Stimulated activated CD8-positive, alpha-beta memory T cell treated with anti-CD3 and anti-CD28 coated beads, Interleukin-7, amount 100 ng/mL, for 24 hours (primary cell): ENCODE results near the gene GPC6.

Experiments used
- DNase-seq: peaks from one replicate; pipeline ENCODE4 v3.0.0-alpha.2; 2020; ENCODE audit warnings: low read depth

The GPC6 gene

DNA sequence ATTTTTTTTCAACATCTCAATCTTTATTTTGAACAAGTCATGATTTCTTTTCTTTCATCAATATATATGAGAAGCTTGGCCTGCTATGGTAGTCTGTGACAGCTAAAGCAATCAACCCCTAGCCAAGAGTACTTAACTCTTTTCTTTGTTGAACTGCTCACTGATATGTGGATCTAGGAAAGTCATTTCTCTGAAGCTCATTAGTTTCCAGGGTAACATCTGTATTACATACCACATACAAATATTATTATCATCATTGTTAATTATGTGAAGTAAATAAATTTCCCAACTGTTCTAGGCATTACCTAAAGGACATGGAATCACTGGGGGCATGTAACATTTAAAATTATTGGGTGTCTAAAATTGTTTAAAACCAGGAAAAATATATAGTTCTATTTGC, 985.6 kb downstream of the GPC6 start:
- DNase-seq: no peak

DNA sequence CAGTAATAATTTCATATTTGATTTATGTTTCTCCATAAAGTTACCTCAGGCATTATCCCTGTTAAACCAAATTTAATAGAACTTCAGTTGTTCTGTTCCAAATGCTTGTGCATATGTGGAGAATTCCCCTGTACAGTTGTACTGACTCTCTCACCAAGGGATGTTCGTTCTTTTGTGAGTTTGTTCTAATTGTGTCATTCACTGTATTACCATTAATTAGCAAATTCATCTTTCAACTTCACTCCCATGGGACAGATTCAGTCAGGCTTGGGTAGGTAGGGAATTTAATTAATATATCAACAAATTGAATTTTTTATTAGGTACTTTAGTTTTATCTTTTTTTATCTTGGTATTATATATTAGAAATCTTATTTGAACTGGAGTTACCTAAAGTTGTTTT, 987.5 kb downstream of the GPC6 start:
- DNase-seq: no peak

DNA sequence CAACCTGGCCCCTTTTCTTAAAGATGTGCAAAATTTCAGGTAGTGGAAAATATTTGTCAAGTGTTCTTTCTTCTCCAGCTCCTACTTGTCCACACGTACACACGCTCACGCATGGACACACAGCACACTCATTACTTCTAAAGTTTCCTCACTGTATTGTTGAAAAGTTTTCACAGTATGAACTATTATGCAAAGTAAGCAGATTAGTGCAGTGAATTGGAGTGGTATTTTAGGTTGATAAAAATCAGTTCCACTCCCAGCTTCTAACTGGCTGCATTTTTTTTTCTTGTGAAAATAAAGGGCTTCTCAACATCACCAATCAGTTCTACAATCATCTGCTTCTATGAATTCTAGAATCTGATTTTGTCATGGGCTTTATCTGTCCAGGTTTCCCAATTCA, 988.4 kb downstream of the GPC6 start:
- no peak for DNase-seq

DNA sequence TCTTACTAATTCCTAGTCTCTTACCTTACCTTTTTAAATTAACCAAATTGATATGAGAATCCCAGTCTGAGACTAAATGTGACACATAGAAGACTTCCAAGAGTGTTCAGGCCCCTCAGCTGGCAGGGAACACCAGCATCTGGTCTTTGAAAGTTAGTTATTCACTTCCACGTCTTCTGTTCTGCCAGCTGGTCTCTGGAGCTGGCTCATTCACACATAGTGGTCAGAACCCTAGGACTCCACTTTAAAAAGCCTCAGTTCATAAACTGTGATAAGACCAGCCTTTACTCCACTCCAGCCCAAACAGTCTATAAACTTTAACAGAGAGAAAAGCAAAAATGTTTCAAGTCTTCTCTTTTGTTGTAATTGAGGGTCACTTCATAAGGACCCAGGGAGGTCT, 989.9 kb downstream of the GPC6 start:
- no peak for DNase-seq

DNA sequence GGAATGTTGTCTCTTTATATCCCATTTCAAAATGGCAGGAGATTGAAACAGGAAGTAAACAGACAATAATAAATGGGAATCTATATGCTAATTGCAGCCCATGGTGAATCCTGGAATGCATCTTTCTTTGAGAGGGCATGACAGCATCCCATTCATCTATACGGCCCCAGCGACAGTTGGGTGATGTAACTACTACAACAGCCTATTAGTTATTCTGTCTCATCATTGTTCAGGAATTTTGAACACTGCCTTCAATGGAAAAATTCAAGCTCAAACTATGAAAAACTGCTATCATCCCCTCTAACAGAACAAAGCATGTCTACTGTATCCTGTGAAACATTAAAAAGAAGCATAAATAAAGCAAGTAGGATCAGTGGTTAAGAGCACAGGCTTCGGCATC, 990.8 kb downstream of the GPC6 start:
- DNase-seq: no peak

DNA sequence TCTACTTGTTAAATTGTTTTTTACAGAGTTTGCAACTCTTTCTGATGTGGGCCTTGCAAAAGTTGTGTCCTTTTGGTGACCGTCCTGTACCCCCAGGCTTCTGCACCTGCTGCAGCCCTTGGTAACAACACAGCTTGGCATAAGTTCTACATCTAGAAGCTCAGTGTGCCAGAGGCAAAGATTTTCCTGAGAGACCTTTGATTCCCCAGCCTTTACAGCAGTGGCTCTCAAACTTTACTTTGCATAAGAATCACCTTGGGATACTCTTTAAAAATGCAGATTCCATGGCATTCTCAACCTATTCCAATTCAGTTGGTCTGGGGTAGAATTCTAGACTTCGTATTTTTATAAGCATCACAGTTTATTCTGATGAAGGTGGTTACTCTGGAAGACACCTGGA, 991.9 kb downstream of the GPC6 start:
- DNase-seq: no peak

DNA sequence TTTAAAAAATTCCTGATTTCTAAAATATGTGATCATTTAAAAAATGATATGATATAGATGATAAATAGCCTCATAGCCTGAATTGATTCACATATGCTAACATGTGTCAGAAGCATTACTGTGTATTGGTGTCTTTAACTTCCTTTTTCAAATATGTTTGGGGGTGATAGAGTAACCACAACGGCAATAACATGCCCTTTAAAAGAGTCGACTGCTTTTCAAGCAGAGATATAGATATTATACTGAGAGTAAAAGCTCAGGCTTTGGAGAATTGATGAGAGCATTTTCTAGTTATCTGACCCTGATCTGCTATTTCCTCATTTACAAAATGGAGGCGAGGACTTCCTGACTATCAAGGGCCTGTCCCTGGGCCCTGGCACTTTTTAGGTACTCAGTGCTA, 992.3 kb downstream of the GPC6 start:
- no peak for DNase-seq

DNA sequence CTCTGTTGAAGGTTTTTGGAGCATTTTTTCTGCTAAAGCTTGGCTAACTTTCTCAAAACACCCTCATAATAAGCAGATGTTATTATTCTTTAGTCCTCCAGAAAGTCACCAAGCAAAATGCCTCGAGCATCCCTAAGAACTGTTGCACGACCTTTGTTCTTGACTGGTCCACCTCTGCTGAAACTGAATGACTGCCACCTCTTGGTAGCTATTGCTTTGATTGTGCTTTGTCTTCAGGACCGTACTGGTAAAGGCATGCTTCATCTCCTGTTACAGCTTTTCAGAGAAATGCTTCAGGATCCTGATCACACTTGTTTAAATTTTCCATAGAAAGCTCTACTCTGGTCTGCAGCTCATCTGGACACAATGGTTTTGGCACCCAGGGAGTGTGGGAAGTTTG, 998.1 kb downstream of the GPC6 start:
- DNase-seq: no peak

DNA sequence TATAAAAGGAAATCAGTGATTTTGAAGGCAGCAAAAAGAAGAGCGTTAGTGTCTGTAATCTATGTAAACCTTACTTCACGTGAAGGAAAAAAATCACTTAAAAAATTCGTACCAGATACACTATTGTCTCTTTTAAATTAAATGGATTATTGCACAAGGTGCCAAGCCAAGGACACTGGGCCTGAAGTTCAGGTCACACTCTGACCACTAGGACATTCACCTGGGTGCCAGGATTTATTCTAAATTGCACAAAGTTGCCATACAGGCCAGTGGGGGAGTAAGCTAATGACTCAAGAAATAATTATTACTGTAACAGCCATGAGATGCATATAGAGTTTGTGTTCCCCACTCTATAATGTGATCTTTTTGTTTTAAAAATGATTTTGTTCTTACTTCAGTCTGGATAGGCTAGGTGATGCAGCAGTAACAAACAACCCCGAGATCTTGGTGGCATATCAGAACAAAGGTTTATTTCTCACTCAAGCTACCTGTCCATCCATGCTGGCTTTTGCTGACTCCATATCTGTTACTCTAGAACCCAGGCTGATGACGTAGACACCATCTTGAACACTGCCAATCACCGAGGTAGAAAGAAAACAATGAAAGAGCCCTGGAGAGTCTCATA, 1000.8 kb downstream of the GPC6 start:
- no peak for DNase-seq

DNA sequence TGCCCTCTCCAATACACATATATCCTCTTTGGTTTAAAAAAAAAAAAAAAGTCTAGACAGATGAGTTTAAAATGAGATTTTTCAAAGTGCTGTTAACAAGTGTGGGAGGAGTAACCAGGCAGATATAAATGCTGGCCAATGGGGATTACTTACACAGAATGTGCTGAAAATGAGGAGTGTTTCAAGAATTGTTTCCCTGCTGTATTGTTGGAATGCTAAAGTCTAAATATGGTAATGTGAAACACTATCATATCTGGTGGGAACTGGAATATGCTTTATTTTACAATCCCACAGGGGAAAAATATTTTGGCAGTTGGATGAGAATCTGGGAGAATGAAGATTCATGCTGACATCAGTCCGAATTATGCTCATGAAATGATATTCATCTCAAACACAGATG, 1002.2 kb downstream of the GPC6 start:
- no peak for DNase-seq

DNA sequence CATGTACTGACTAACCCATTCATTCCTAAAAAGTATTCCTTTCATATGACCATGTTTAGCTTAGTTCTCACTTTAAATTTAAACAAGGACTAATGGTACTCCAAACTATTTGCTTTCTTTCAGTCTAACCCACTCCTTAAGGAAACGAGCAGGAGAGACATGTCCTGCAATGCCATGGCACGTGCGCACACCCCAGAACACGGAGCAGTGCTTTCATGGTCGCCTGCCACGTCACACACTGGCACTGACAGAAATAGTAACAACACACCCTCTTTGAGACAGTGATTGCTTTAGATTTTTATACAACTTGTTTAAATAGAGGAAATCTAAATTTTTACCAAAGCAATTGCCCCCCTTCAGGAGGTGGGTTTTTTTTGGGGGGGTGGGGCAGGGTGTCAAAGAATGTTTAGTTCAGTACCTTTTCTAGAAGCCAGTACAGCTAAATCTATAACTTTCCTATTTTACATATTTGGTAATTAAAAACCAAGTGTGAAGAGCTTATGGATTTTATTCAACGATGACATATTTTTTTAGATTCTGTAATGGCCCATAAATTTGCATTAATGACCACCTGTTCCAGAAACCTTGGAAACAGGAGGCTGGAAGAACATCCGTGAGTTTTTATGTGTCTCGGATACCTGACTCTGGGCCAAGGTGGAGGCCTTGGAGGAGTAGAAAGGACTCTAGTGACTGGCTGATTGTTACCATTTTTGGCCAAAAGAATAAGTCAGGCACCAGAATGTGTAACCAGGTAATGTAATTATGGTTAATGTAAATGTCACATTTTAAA, 1005.7 kb downstream of the GPC6 start:
- DNase-seq: no peak

DNA sequence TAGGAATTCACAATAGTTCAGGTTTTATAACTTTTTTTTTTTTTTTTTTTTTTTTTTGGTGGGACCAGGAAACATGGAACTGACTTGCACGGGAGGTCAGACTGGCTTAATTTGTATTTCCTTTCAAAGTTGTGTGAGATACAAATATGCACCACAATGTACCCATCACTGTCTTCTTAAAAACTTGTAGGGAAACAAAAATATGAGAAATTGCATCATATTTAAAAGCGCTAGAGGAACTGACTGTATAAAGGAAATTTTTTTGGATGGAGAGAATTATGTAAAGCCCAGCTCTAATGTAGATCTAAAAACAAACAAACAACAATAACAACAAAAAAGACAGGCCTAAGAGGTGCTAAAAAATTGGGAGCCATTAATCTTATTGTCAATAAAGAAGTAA, 1006.3 kb downstream of the GPC6 start:
- no peak for DNase-seq

DNA sequence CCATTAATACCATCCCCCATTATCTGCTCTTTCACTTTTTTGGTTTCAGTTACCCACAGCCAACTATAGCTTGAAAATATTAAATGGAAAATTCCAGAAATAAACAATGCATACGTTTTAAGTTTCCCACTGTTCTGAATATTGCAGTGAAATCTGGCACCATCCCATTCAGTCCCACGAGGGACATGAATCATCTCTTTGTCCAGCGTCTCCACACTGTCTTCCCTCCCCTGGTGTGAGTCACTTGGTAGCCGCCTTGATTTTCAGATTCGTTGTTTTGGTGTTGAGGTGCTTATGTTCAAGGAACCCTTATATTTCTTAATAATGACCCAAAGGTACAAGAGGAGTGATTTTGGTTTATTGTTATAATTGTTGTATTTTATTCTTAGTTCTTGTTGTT, 1006.8 kb downstream of the GPC6 start:
- DNase-seq: no peak

DNA sequence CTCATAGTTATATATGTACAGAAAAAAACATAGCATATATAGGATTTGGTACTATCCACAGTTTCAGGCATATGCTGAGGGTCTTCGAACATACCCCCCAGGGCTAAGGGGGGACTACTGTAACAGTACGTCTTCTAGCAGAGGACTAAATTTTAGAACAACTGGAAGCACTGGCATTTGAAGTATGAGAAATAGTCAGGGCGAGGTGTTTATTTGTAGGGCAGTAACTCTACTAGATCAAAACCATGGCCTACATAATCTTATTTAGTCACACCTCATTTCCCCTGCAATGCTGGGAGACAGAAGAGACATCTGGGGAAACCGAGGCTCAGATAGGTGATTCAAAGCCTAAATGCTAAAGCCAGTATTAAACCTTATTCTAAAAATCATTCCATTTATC, 1007.2 kb downstream of the GPC6 start:
- no peak for DNase-seq

DNA sequence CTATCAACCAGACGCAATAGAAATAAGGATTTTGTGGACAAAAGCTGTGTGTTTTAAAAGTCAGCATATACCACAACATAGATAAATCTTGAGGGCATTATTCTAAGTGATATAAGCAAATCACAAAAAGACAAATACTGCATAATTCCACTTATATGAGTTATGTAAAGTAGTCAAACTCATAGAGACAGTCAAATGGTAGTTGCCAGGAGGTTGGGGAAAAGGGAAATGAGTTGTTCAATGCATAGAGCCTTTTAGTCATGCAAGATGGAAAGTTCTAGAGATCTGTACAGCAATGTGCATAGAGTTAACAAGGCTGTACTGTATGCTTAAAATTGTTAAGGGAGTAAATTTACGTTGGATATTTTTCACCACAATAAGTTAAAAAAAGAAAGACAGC, 1008.1 kb downstream of the GPC6 start:
- no peak for DNase-seq

DNA sequence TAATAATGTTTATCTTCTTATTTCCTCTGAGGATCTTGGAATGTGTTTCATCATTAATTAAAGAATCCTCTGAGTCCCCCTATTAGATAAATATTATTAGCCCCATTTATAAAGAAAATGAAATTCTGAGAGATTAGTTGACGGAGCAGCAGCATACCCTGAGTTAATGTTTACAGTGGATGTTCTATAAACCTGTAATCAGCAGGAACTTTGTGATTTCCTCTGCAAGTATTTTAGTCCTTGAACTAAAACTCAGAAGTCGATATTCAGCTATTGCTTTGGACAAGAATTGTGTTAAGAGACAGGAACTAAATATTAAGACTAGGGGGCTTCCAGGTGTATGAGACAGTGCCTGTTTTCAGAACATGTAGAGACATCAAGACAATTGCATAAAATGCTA, 1009.5 kb downstream of the GPC6 start:
- DNase-seq: no peak

DNA sequence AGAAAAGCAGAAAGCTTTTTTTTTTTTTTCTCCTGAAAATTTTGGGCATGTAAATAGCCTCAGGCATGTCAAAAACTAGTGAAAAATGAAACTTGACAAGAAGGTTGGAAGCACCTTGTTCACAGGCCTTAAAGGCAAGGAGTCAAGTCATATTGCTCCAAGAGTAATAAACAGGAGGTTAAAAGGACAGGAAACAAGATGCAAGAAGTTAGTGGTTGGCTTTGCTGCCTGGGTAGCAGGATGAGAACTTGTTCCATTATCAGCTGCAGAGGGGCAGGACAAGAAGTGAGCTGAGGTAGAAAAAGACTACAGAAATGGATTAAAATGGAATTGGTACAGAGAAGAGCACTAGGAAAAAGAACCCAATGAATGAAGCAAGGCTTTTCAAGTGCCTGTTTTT, 1010.3 kb downstream of the GPC6 start:
- DNase-seq: no peak

DNA sequence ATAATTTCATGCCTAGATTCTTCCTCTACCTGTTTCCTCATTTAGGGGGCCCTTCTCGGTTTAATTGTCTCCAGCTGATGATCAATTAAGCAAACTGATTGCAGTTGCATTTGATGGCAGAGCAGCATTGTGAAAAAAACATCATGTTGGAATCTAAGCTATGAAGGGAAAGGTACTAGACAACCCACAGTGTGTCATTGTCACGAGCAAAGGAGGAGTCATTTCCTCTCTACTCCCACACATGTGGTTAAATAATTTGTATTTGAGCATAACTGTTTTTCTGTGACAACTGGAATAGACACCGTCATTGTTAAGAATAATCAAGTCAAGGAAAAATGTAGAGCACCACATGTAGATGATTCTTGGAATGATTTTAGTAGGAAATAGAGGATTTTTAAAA, 1012.5 kb downstream of the GPC6 start:
- DNase-seq: no peak

DNA sequence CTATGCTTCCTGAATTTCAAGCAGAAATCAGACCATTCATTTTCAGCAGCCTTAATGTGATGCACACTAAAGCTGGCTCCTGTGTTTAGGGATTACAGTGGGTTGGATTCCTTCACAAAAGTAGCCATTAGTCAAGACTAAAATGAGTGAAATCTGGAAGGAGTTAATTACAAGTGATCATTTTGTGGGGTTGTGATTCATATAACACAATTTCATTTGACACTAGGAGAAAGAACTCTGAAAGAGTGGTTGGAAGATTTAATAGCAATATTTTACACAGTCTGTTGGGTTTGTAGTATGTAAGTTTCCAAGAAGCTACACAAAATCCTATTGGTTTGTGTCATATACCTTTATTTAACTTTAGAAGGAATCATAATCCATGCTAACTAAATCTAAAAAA, 1015.9 kb downstream of the GPC6 start:
- DNase-seq: no peak

DNA sequence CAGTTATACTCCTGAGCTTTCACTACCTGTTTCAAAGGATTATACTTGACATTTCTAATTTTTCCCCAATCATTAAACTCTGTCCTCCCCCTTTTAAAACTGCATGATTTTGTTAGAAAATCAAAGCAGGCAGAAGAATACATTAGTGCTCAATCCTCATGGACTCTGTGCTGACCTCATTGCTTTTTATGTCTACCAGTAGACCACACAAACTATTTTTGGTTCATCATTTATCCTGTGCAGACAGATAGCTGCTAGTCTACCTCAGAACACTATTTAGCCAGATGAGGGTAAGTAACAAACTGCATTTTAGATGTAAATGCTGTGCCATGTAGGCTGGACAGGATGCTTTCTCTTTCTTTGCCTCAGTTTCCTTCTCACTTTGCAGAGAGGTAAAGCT, 1016.9 kb downstream of the GPC6 start:
- no peak for DNase-seq

DNA sequence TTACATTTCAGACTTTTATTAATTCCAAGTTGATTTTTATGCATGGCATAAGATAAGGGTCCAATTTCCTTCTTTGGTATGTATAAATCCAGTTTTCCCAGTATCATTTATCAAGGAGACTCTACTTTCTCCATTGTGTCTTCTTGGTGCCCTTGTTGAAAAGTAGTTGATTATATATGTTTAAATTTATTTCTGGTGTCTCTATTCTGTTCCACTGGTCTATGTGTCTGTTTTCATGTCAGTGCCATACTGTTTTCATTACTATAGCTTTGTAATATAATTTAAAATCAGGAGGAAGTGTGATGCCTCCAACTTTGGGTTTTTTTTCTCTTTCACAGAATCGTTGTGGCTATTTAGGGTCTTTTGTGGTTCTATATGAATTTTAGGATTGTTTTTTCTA, 1019.9 kb downstream of the GPC6 start:
- DNase-seq: no peak

DNA sequence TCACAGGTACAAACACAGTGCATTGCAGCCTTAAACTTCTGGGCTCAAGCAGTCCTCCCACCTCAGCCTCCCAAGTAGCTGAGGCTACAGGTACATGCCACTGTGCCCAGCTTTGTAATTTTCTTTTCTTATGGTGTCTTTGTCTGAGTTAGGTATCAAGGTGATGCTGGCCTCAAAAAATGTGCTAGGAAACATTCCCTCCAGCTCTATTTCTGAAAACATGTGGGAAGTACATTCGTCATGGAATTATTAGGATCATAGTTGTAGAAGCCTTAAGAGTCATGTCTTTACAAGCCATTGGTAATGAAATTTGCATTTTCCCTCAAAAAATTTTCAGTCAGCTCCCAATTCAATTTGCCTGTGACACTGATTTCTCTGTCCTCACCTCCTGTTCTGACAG, 1021.3 kb downstream of the GPC6 start:
- no peak for DNase-seq

DNA sequence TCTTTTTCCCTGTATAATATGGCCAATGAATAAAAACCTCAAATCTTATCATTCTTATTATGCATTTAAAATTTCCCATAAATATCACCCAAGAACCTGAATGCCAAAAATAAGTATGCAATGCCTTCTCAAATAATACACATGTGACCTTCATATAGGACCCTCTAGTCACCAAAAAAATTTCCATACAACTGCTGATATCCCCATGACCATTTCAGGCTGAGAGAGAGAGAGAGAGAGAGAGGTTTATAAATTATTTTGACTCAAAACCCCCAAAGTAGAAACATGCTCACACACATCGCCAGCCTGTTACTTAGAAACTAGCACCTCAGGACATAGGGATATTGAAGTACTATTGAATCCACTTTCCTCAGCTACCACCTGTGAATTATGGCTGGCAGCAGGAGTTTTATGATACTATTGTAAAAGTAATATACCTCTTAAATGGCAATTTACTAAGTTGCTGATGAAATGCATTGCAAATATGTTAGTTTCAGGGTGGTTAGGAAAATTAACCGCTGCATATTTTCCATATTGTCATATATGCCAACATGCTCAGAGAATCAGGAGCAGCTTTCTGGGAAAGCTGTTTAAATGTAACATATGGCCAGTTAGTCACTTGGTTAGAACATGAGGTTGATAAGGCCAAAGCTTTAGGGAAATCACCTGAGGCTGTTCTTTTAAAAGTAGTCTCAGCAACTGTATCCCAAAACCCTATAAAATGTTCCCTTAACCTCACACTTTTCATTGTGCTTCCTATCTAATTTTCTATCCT, 1022.0 kb downstream of the GPC6 start:
- no peak for DNase-seq
